H1 (cell line): ENCODE results near the gene MOB3C. TPM values are rescaled to one million over a fixed set of nuclear protein-coding genes. Genes with fewer than 3 reads are reported as not detected.

ENCODE experiments used
- BCL11A ChIP-seq, 2 experiments: IDR thresholded peaks; one replicate each; pipeline ENCODE4 v1.6.1; 2011; ENCODE audit warnings: low read depth in 2 of 2, low read length in 2 of 2, mild to moderate bottlenecking in 2 of 2
- EZH2 ChIP-seq: fragments of 200-600 bp; sonication (generic); IDR thresholded peaks from 2 replicates; pipeline ENCODE4 v1.7.1; 2012; ENCODE audit warnings: low read depth, mild to moderate bottlenecking, moderate library complexity, low read length, inconsistent platforms; ENCODE audit not compliant: severe bottlenecking
- SP1 ChIP-seq: IDR thresholded peaks from 2 replicates; pipeline ENCODE4 v1.6.1; 2011; ENCODE audit warnings: low read depth, low read length
- TAF1 ChIP-seq: IDR thresholded peaks from 2 replicates; pipeline ENCODE4 v1.6.1; 2011; ENCODE audit warnings: mild to moderate bottlenecking, low read depth, low read length
- TAF7 ChIP-seq: optimal IDR thresholded peaks from 2 replicates; pipeline ENCODE3; 2011; ENCODE audit warnings: low read depth, mild to moderate bottlenecking, inconsistent platforms, low read length, moderate library complexity, borderline replicate concordance
- YY1 ChIP-seq: IDR thresholded peaks from 2 replicates; pipeline ENCODE4 v1.6.1; 2011; ENCODE audit warnings: low read depth, mild to moderate bottlenecking, low read length
- polyA plus RNA-seq, 7 experiments: library from polyadenylated mRNA; depleted of rRNA in 3 of 7; stranded (reverse) in 5 of 7; unstranded in 2 of 7; fragments of >200 nt in 5 of 7; fragments of 200-250 nt in 2 of 7; gene quantifications; 1 replicate in 5 of 7; 2 replicates in 1 of 7; 4 replicates in 1 of 7; pipeline versions ENCODE4 v1.2.1 to v1.2.3, GENCODE V29; 2011 to 2013; ENCODE audit warnings: missing spikeins in 2 of 7, mixed read lengths in 2 of 7
- total RNA-seq: library from RNA; stranded (reverse); fragmentation: NEBNext Ultra II Directional; extraction: Animal tissue kit (Norgen Biotek cat#: 25700); gene quantifications from 2 replicates; pipeline ENCODE4 v1.2.1, GENCODE V29; 2021

MOB3C gene
- total and polyA plus RNA-seq, 2 of the 8 experiments (the other 6 are each of a cell fraction or from before 2014, with no cell fraction given) = 5.8 to 6.6 TPM

- TF ChIP-seq TAF7 (no peak), EZH2 (no peak), YY1 (no peak), BCL11A (IDR thresholded peaks at IDR 0.05; ENCODE audit: low read depth in 2 of 2, low read length in 2 of 2) (no peak), SP1 (no peak), TAF1 (no peak)
Observed at GRCh38 chr1:46596036-46596435, 20.6 kb downstream of the MOB3C start (continued).
